NCI-H748 (cell line): Measurements from ENCODE around the gene CAB39L.

ENCODE experiments used
- DNase-seq: peaks from one replicate; lab custom pipeline; 2025; ENCODE audit not compliant: unreplicated experiment; lab: John Stamatoyannopoulos, UW

CAB39L gene

GRCh38 chr13:49441846-49442245 lies 2.0 kb downstream of the CAB39L start:
- DNase-seq: no peak

- no peak for DNase-seq
Observed at GRCh38 chr13:49441312-49441711, 2.6 kb downstream of the CAB39L start.

- no peak for DNase-seq
Observed at GRCh38 chr13:49439609-49440008, 4.3 kb downstream of the CAB39L start.

DNA sequence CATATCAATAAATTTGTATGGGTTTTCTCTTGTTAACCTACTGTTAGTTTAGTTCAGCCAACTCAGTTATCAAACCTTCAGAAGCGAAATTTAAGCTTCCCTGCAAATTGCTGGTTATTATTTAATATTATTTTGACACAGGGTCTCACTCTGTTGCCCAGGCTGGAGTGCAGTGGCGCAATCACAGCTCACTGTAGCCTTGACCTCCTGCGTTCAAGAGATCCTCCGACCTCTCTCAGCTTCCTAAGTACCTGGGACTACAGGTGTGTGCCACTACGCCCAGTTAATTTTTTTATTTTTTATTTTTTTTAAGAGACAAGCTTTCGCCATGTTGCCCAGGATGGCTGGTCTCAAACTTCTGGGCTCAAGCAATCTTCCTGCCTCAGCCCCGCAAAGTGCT lies 6.2 kb downstream of the CAB39L start:
- no peak for DNase-seq

GRCh38 chr13:49436890-49437289 lies 7.0 kb downstream of the CAB39L start:
- DNase-seq: no peak

DNA sequence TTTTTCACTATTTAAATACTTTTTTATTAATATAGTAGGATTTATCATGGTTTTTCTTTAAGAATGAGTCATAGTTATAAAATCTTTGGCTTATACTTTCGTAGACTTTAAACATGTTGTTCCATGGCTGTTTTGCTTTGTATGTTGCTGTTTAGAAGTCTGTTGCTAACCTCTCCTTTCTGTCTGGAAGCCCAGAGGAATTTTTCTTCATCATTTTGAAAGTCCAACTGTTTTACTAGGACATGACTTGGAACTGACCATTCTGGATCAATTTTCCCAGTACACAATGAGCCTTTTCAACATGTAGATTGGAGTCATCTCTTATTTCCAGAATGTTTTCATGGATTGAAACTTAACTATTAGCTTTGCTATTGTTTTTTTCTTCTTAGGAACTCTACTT lies 7.9 kb downstream of the CAB39L start:
- DNase-seq: no peak

DNA sequence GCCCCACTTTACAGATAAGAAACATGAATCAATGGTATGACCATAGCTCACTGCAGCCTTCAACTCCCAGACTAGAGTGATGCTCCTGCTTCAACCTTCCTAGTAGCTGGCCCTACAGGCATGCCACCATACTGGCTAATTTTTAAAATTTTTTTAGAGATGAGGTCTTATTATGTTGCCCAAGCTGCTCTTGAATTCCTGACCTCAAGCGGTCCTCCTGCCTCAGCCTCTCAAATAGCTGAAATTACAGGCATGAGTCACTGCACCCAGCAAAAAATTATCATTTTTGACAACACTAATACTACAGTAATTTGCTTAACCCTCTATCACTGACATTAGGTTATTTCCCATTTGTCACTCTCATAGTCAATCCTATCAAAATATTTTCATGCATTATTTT lies 14.7 kb downstream of the CAB39L start:
- DNase-seq: no peak

DNA sequence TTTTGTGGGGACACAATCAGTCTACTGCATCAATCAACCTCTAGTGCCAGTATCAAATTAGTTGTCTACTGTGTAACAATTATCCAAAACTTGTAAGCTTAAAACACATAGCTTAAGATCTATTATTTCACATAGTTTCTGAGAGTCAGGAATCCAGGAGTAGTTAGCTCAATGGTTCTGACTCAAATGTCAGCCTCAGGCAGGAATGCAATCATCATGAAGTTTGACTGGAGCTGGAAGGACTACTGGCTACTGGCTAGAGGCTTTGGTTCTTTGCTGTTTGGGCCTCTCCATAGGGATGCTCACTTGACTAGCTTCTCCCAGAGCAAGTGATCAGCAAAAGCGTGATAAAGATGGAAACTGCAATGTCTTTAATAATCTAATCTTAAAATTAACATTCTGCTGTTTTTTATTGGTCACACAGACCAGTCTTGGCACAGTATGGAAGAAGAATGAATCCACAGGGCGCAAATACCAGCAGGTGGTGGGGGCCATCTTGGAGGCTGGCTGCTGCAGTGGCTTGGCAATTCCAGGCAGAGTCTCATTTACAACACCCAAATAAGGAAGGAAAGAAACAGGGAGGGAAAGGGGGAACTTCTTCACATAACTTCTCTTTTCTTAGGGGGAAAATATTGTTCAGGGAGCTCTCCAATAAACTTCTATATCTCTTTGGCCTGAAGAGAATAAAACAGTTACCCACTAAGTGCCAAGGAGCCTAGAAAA lies 15.7 kb downstream of the CAB39L start:
- no peak for DNase-seq

DNA sequence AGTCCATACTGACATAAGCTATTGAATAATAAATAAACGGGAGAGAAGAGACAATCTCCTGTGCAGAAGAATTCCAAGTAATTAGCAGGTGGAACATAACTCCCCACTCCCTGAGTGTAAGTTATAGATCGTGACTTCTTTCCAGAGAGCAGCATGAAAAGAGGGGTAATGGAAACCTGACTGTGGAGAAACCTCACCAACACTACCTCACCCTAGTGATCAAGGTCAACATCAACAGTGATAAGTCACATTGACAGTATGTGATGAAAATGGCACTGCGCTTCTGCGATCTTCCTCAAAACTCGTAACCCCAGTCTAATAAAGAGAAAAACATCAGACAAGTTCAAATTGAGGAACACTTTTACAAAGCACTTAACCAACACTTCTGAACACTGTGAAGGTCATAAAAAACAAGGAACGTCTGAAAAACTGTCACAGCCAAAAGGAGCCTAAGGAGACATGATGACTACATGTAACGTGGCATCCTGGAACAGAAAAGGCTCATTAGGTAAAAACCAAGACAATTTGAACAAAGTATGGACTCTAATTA lies 19.8 kb downstream of the CAB39L start:
- DNase-seq: no peak

DNA sequence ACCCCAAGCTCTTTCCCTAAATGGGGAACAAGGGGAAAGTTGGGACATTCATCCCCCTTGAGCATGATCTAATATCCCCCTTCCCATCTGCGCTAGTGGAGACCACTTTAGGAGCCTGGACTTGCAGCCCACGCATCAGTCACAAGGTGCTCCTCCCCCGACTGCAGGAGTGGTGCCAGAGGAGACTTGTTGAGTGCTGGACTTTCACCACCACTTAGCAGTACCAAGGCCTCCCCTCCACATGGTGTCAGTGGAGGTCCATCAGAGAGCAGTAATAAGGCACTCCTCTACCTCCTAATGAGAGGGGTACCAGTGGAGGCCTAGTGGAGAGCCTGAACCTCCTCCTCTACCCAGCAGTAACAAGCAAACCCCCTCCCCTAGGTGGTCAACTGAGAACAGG lies 22.5 kb downstream of the CAB39L start:
- DNase-seq: peak; percentile 26

DNA sequence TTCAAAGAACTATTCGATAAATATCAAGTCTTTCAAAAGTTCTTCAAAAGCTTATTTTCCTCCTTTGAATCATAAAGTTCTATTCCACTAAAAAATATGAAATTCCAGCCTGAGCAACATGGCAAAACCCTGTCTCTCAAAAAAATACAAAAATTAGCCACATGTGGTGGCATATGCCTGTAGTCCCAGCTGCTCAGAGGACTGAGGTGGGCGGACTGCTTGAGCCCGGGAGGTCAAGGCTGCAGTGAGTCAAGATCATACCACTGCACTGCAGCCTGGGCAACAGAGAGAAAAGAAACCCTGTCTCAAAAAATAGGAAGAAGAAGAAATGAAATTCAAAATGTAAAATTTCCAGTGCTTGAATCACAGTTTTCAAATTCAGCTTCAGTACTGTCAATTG lies 24.6 kb downstream of the CAB39L start:
- DNase-seq: no peak

DNA sequence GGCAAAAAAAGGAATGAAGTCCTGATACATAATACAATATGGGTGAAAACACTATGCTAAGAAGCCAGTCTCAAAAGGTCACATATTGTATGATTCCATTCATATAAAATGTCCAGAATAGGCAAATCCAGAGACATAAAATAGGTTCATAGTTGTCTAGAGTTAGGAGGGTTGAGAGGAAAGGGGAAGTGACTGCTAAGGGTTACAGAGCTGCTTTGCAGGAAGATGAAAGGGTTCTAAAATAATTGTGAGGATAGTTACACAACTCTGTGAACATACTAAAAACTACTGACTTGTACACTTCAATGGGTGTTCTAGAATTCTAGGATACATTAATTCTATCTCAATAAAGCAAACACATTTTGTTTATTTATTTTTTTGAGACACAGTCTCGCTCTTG lies 25.7 kb downstream of the CAB39L start:
- no peak for DNase-seq

DNA sequence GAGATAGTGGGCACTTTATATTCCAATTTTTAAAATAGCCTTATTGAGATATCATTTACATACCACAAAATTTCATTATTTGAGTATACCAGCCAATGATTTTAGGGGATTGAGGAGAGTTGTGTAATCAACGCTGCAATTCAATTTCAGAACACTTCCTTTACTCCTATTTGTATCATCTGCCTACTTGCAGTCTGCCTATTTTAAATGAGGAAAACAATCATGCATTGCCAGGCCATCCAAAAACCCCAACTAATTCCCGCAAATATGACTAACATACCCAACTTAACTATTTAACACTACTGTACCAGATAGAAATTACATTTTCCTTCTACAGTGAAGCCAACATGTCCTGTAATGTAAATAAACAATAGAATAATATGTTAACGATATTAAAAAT lies 26.7 kb downstream of the CAB39L start:
- DNase-seq: no peak

DNA sequence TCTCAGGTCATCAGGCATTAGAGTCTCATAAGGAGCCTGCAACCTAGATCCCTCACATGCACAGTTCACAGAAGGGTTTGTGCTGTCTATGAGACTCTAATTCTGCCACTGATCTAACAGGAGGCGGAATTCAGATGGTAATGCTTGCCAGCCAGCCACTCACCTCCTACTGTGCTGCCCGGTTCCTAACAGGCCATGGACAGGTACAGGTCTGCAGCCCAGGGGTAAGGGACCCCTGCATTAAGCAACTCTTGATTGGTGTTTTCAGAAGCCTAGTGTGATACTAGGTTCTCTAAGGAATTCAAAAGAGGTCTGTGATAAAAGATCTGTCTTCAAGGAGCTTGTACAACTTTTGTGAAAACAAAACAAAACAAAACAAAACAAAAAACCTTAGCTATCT lies 31.1 kb downstream of the CAB39L start:
- DNase-seq: no peak

GRCh38 chr13:49411353-49411752 lies 32.5 kb downstream of the CAB39L start:
- no peak for DNase-seq

DNA sequence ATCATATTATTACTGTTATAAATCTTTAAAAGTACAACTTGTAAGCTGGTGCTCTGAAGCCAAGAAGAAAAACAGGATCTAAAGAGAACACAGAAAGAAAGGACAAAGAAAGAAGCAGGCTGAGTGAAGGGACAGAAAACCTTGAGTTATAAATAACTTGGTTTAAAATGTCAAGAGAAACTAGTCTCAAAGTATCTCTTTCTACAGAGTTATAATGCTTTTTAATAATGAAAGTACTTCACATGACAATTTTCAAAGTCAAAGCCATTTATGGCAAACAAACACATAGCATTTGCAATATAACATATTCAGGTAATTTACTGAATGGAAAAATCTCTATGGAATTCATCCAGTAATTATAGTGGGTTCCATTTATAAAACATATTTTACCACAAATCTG lies 33.4 kb downstream of the CAB39L start:
- no peak for DNase-seq

- DNase-seq: no peak
Observed at GRCh38 chr13:49410006-49410405, 33.9 kb downstream of the CAB39L start.

DNA sequence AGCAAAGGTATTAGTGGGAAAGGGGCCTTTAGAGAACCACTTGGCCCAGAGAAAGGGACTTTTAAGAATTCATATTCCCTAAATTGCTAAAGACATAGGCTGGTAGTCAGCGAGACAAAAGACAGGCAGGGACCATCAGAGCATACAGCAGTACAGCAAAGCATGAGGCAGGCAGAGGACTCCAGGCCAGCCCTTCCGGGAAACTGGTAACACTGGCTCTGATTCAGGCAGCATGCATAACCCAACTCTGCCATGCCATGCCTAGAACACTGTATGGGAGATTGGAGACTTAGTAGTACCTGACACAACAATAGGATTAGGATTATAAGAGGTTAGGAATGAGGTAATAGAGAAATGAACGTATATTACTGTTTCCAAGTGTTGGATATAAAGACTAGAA lies 34.9 kb downstream of the CAB39L start:
- DNase-seq: no peak

GRCh38 chr13:49407936-49408335 lies 35.9 kb downstream of the CAB39L start:
- no peak for DNase-seq

GRCh38 chr13:49407068-49407467 lies 36.8 kb downstream of the CAB39L start:
- DNase-seq: no peak

DNA sequence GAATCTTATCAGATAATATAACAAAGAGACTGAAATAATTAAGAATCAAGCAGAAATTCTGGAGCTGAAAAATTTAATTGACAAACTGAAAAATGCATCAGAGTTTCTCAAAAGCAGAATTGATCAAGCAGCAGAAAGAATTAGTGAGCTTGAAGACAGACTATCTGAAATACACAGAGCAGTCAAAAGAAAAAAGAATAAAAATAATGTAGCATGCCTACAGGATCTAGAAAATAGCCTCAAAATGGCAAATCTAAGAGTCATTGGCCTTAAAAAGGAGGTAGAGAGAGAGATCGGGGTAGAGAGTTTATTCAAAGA lies 39.2 kb downstream of the CAB39L start:
- no peak for DNase-seq

DNA sequence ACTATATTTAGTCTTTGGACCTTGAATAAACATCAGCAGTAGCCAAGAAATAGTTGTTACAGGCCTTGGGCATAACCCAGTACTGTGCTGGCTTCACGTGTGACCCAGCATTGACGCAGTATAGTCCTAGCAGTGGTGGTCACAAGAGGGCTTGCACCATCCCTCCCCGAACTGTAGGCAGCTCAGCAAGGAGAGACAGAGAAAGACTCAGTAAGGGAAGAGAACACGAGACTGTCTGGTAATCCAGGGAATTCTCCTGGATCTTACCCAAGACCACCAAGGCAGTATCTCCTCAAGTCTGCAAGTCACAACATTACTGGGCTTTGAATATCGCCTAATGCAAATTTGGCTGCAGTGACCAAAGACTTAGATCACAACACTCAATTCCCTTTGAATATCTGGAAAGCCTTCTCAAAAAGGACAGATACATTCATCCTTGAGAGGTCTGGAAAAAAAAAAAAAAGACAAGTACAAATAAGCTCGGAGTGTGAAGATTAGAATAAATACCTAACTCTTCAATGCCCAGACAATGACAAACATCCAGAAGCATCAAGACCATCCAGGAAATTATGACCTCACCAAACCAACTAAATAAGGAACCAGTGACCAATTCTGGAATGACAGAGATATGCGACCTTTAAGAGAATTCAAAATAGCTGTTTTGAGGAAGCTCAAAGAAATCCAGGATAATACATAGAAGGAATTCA lies 39.7 kb downstream of the CAB39L start:
- no peak for DNase-seq
